ENCODE results near the gene PLEKHG1. TPM values are rescaled to one million over a fixed set of nuclear protein-coding genes. Genes with fewer than 3 reads are reported as not detected.

PLEKHG1 gene
- total and polyA plus RNA-seq, 9 donors = 5.3 to 74.0 (median 11.9) TPM

- no peak for DNase-seq
- intact Hi-C loops (cut with DNase I) = no loop called here
- Histone ChIP-seq H3K4me1 (ENCODE audit: insufficient read depth) (peaks cover 2% of the 10 kb centered on the region), H3K36me3 (no peaks in the 10 kb centered on the region), H3K27me3 (no peaks in the 10 kb centered on the region), H3K9me3 (no peaks in the 10 kb centered on the region), H3K27ac (no peak overlapping the region), H3K4me3 (no peak overlapping the region)
- 88 to 95% (median 93%) methylated on average over 2 of the region's 2 CpGs for WGBS, 3 donors
- TF ChIP-seq EP300 (IDR thresholded peaks at IDR 0.05) = no peak
- TF ChIP-seq CTCF (IDR thresholded peaks at IDR 0.05) = no peak
- no peak for TF ChIP-seq POLR2A (IDR thresholded peaks at IDR 0.05)
These were observed 46.5 kb downstream of the PLEKHG1 start for GRCh38 chr6:150646228-150646627.

GRCh38 chr6:150647051-150647450 is 47.4 kb downstream of the PLEKHG1 start:
- H3K4me1 ChIP-seq (ENCODE audit: insufficient read depth) = peaks cover 2% of the 10 kb centered on the region
- 86 to 96% (median 90%) methylated on average over 3 of the region's 3 CpGs for WGBS, 3 donors
- intact Hi-C loops (cut with DNase I) = no loop called here
- no peaks in the 10 kb centered on the region for H3K27me3 ChIP-seq
- no peak for DNase-seq
- H3K27ac ChIP-seq = no peak overlapping the region
- TF ChIP-seq CTCF (IDR thresholded peaks at IDR 0.05) (no peak), EP300 (IDR thresholded peaks at IDR 0.05) (no peak), POLR2A (IDR thresholded peaks at IDR 0.05) (no peak)
- H3K4me3 ChIP-seq = no peak overlapping the region
- H3K36me3 ChIP-seq = no peaks in the 10 kb centered on the region
- H3K9me3 ChIP-seq = no peaks in the 10 kb centered on the region

Other genes with a start within 250 kb of the PLEKHG1 start
- gene IYD, start 230.9 kb upstream of the PLEKHG1 start, total RNA-seq = not detected
- gene IYD, start 230.9 kb upstream of the PLEKHG1 start, polyA plus RNA-seq = not detected